Keratinocyte (primary cell): ENCODE measurements around the gene KIF13A. TPM values are rescaled to one million over a fixed set of nuclear protein-coding genes. Genes with fewer than 3 reads are reported as not detected.
A peak's percentile ranks its signal among the peaks of the same experiment; 100 is the strongest.

Source experiments
- DNase-seq: peaks from one replicate; pipeline ENCODE4 v3.0.0-alpha.2; 2011; ENCODE audit warnings: low read depth, missing footprints, low spot score
- FAIRE-seq: peaks from 2 replicates; lab custom pipeline; 2011; peaks lifted over from hg19 to GRCh38; lab: Jason Lieb, UNC
- H2AFZ ChIP-seq: 2 replicates; pipeline ENCODE4 v1.6.0; 2012; ENCODE audit warnings: low read length, control low read depth, inconsistent platforms; ENCODE audit not compliant: control insufficient read depth
- H3K27ac ChIP-seq: 2 replicates; pipeline ENCODE4 v1.5.1; 2011; ENCODE audit warnings: low read length; ENCODE audit not compliant: control insufficient read depth, insufficient read depth
- H3K27me3 ChIP-seq: 3 replicates; pipeline ENCODE4 v1.6.0; 2011; ENCODE audit warnings: low read length; ENCODE audit not compliant: control insufficient read depth, insufficient read depth; ENCODE audit errors: extremely low read depth
- H3K36me3 ChIP-seq, 2 experiments: 2 replicates in 1 of 2; 3 replicates in 1 of 2; pipeline ENCODE4 v1.5.1; 2011; ENCODE audit warnings: low read length in 2 of 2, mild to moderate bottlenecking in 1 of 2; ENCODE audit not compliant: control insufficient read depth in 2 of 2, insufficient read depth in 2 of 2; ENCODE audit errors: extremely low read depth in 1 of 2
- H3K4me1 ChIP-seq: 3 replicates; pipeline ENCODE4 v1.5.1; 2011; ENCODE audit warnings: low read length; ENCODE audit not compliant: control insufficient read depth, insufficient read depth; ENCODE audit errors: extremely low read depth
- H3K4me2 ChIP-seq: 3 replicates; pipeline ENCODE4 v1.6.0; 2011; ENCODE audit warnings: low read depth, low read length; ENCODE audit not compliant: control insufficient read depth, insufficient read depth; ENCODE audit errors: extremely low read depth
- H3K4me3 ChIP-seq, 3 experiments: fragments of 200-600 bp in 1 of 3; sonication (generic) in 1 of 3; 2 replicates in 2 of 3; 3 replicates in 1 of 3; pipeline ENCODE4 v1.5.1; 2011 to 2016; ENCODE audit warnings: low read length in 3 of 3, mild to moderate bottlenecking in 3 of 3, control low read depth in 2 of 3, inconsistent platforms in 1 of 3, low read depth in 1 of 3, mixed read lengths in 1 of 3, mixed run types in 1 of 3, moderate library complexity in 1 of 3; ENCODE audit not compliant: control insufficient read depth in 2 of 3, insufficient read depth in 2 of 3; ENCODE audit errors: extremely low read depth in 1 of 3
- H3K79me2 ChIP-seq: 2 replicates; pipeline ENCODE4 v1.6.0; 2012; ENCODE audit warnings: low read length; ENCODE audit not compliant: control insufficient read depth, insufficient read depth
- H3K9ac ChIP-seq: 3 replicates; pipeline ENCODE4 v1.6.0; 2011; ENCODE audit warnings: low read length; ENCODE audit not compliant: control insufficient read depth, insufficient read depth; ENCODE audit errors: extremely low read depth
- H3K9me1 ChIP-seq: 3 replicates; pipeline ENCODE4 v1.6.0; 2011; ENCODE audit warnings: low read length; ENCODE audit not compliant: control insufficient read depth, insufficient read depth; ENCODE audit errors: extremely low read depth
- H3K9me3 ChIP-seq: 2 replicates; pipeline ENCODE4 v1.5.1; 2012; ENCODE audit warnings: low read depth, low read length; ENCODE audit not compliant: control insufficient read depth
- H4K20me1 ChIP-seq: 3 replicates; pipeline ENCODE4 v1.6.0; 2011; ENCODE audit warnings: low read length; ENCODE audit not compliant: control insufficient read depth, insufficient read depth; ENCODE audit errors: extremely low read depth
- EZH2 ChIP-seq: IDR thresholded peaks from one replicate; pipeline ENCODE4 v1.6.1; 2012; ENCODE audit warnings: inconsistent platforms, mild to moderate bottlenecking, low read length, moderate library complexity
- dilution Hi-C: fragments of 300-500 bp; cut with MboI; formaldehyde crosslinking; loops from one replicate; pipeline ENCODE4 v1.7.0; 2020; ENCODE audit warnings: low sequenced_read_pairs; ENCODE audit not compliant: extremely low pct_ligation_motif_present
- polyA plus RNA-seq, 5 experiments: library from polyadenylated mRNA; depleted of rRNA in 3 of 5; stranded (reverse) in 3 of 5; stranded (forward) in 1 of 5; unstranded in 1 of 5; fragments of >200 nt; gene quantifications; 1 replicate in 1 of 5; 2 replicates in 3 of 5; 3 replicates in 1 of 5; pipeline versions ENCODE4 v1.2.1 to v1.2.3, GENCODE V29; 2011 to 2012; ENCODE audit warnings: missing spikeins in 2 of 5, low read depth in 1 of 5, low replicate concordance in 1 of 5
- TF ChIP-seq, protein P1 (sequence below), 3 experiments: IDR thresholded peaks in 1 of 3; conservative IDR thresholded peaks in 1 of 3; optimal IDR thresholded peaks in 1 of 3; 2 replicates in 2 of 3; 3 replicates in 1 of 3; pipeline versions ENCODE3 to v1.5.1; 2011; ENCODE audit warnings: low read length in 3 of 3, mild to moderate bottlenecking in 3 of 3, moderate library complexity in 2 of 3, control low read depth in 1 of 3, inconsistent platforms in 1 of 3; ENCODE audit not compliant: insufficient read depth in 2 of 3; ENCODE audit errors: extremely low read depth in 1 of 3

The KIF13A gene
- polyA plus RNA-seq, 1 donor (not counting 4 experiments of a cell fraction or from before 2014, with no cell fraction given) = 96.2 TPM

- TF ChIP-seq, protein P1, sequence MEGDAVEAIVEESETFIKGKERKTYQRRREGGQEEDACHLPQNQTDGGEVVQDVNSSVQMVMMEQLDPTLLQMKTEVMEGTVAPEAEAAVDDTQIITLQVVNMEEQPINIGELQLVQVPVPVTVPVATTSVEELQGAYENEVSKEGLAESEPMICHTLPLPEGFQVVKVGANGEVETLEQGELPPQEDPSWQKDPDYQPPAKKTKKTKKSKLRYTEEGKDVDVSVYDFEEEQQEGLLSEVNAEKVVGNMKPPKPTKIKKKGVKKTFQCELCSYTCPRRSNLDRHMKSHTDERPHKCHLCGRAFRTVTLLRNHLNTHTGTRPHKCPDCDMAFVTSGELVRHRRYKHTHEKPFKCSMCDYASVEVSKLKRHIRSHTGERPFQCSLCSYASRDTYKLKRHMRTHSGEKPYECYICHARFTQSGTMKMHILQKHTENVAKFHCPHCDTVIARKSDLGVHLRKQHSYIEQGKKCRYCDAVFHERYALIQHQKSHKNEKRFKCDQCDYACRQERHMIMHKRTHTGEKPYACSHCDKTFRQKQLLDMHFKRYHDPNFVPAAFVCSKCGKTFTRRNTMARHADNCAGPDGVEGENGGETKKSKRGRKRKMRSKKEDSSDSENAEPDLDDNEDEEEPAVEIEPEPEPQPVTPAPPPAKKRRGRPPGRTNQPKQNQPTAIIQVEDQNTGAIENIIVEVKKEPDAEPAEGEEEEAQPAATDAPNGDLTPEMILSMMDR (optimal IDR thresholded peaks at IDR 0.05 in 1 of 3, IDR thresholded peaks at IDR 0.05 in 1 of 3, conservative IDR thresholded peaks at IDR 0.05 in 1 of 3; ENCODE audit: extremely low read depth in 1 of 3, insufficient read depth in 2 of 3, low read length in 3 of 3) = no peak
- no peak for TF ChIP-seq EZH2
- H3K27me3 ChIP-seq = no peaks in the 10 kb centered on the region
- H3K36me3 ChIP-seq = no peaks in the 10 kb centered on the region
- no peak overlapping the region for H2AFZ ChIP-seq
- H3K27ac ChIP-seq = no peak overlapping the region
- dilution Hi-C loops = no loop called here
- DNase-seq (no peak), FAIRE-seq (no peak)
- no peaks in the 10 kb centered on the region for H3K79me2 ChIP-seq
- no peak overlapping the region for H3K9ac ChIP-seq
- no peaks in the 10 kb centered on the region for H3K9me3 ChIP-seq
- no peak overlapping the region for H3K4me3 ChIP-seq
- no peaks in the 10 kb centered on the region for H4K20me1 ChIP-seq
- H3K9me1 ChIP-seq = no peaks in the 10 kb centered on the region
- H3K4me1 ChIP-seq = peaks cover 23% of the 10 kb centered on the region
- peak overlapping the region; percentile 7 for H3K4me2 ChIP-seq
These were observed 10.6 kb upstream of the KIF13A start for GRCh38 chr6:17998003-17998402.

DNA sequence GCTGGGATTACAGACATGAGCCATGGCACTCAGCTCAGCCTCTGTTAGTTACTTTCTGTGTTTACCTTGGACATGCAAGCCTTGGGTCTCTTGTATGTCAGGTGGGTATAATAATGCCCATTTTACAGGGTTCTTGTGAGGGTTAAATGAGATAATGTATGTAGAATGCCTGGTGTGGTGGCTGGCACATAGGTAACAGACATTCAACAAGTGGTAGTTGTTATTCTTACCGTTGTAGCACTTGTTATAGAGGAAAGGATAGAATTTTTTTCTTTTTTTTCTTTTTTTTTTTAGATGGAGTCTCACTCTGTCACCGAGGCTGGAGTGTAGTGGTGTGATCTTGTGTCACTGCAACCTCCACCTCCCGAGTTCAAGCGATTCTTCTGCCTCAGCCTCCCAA, 8.0 kb upstream of the KIF13A start:
- FAIRE-seq = no peak
- no peaks in the 10 kb centered on the region for H3K36me3 ChIP-seq

More for the DNA sequence above, 8.0 kb upstream of the KIF13A start:
- Histone ChIP-seq H3K4me1 (peaks cover 31% of the 10 kb centered on the region), H4K20me1 (no peaks in the 10 kb centered on the region), H3K27me3 (no peaks in the 10 kb centered on the region), H3K9me1 (no peaks in the 10 kb centered on the region), H3K9ac (no peak overlapping the region), H3K27ac (no peak overlapping the region), H3K79me2 (no peaks in the 10 kb centered on the region), H3K4me3 (no peak overlapping the region), H3K9me3 (no peaks in the 10 kb centered on the region), H2AFZ (no peak overlapping the region), H3K4me2 (no peak overlapping the region)
- no peak for DNase-seq
- dilution Hi-C loops = no loop called here
- TF ChIP-seq, protein P1 (optimal IDR thresholded peaks at IDR 0.05 in 1 of 3, IDR thresholded peaks at IDR 0.05 in 1 of 3, conservative IDR thresholded peaks at IDR 0.05 in 1 of 3; ENCODE audit: extremely low read depth in 1 of 3, insufficient read depth in 2 of 3, low read length in 3 of 3) = no peak
